ENCODE measurements around the gene FRMD4A.
"Not testable (repeated sequence)": the region's sequence is repeated elsewhere in the genome, so short reads cannot be mapped to it uniquely, and the experiment has no call there.

FRMD4A gene

DNA sequence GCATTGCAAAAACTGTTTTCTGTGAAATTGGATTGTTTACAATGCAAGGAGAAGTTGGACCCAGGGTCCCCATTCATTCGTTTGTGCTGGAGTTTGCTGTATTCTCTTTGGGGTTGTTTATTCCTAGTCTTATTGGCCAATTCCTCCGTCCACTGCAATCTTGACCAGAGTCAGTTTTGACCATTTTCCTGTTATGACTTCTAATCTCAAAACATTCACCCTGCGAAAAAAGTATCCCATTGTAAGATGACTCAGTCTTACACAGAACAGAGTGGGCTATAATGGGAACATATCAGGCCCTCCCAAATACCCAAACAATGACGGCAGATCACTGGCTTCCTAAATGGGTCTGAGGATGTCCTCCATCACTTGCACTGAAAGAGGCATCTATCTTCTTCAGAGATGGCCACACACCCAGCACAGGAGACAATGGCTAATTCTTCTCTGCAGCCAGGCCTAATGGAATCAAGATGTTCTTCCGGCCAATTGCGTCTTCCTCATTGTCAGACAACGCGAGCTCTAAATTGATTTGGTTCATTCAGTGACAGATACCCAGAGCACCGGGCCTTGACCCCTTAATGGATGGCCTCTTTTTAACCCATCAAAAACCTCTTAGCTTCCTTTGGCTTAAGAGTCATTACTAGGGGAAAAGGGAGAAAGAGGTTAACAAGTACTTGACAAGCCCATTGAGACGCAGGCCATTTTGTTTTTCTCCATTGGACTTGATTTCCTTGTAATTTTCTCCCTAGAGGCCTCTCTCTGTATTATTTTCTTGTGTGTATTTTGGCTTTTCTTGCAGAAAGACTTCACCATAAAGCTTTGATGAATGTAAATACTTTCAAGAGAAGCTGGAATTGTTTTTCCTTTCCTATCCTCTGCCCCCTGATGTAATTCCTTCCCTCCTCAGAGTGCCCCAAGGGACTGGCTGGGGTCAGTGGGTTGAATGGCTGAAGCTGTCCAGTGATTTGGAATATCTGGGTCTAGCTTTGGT, 614.3 kb downstream of the FRMD4A start:
- DNase-seq (ENCODE audit: low spot score), result no peak

GRCh38 chr10:13715596-13715995, 615.1 kb downstream of the FRMD4A start:
- not testable (repeated sequence) for DNase-seq (ENCODE audit: low spot score)

GRCh38 chr10:13715100-13715499, 615.6 kb downstream of the FRMD4A start:
- DNase-seq (ENCODE audit: low spot score), result no peak

GRCh38 chr10:13712837-13713581, 617.7 kb downstream of the FRMD4A start:
- no peak for DNase-seq (ENCODE audit: low spot score)

DNA sequence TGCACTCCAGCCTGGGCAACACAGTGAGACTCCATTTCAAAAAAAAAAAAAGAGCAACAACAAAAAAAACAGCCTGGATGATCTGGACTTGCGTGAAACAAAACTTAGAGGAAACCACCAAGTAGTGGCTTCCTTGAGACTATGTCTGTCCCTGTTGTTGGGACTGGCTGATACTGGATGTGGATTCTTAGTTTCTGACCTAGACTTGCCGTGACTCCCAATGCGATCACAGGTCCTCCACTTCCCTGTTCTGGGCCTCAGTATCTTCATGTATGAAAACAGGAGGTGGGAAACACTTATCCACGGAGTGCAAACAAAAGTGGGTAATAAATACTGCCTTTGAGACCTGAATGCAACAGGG, 618.3 kb downstream of the FRMD4A start:
- DNase-seq (ENCODE audit: low spot score), result no peak

DNA sequence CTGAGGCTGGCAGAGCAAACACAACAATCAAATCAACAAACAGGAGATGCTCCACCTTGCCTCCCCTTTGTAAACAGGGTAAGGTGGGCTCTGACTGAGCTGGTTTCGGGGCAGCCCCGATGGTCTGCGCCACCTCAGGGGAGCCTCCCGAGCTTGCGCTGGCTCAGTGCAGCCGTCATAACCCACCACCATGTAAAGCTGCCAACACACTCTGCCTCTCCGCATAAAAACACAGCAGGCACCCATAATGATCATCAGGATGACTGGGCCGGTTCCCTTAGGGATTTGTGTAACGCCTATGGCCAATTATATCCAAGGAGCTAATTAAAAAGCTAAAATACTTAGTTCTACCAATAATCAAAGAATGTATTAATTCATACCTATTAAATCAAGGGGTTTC, 619.4 kb downstream of the FRMD4A start:
- DNase-seq (ENCODE audit: low spot score), result no peak

DNA sequence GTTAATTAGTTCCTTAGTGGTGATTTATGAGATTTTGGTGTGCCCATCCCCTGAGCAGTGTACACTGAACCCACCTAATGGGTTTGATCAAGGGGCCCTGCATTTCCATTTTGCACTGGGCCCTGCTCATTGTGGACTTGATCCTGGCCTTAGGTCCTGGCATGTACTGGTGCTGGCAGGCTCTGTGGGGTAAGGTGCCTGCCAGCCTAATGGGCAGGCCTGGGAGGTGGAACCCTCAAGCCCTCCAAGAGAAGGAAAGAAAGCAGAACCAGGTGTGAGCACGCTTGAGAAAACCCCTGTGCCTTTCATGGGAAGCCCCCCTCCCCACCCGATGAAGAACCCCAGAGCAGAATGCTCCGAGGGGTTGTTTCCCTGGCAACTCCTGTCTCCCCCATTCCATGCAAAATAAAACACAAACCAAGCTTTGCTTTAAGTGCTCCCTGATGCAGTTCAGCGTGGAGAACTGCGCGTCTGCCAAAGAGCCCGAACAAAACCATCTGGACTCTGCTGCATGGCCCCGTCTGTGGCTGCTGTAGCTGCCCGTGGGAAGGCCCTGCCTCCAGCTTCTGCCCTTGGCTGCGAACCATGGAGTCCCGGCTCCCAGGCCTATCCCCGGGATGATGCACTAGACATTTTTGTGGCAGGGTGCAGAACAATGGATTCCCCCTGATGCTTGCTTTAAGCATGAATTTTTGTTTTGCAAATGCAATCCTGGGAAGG, 620.6 kb downstream of the FRMD4A start:
- no peak for DNase-seq (ENCODE audit: low spot score)

DNA sequence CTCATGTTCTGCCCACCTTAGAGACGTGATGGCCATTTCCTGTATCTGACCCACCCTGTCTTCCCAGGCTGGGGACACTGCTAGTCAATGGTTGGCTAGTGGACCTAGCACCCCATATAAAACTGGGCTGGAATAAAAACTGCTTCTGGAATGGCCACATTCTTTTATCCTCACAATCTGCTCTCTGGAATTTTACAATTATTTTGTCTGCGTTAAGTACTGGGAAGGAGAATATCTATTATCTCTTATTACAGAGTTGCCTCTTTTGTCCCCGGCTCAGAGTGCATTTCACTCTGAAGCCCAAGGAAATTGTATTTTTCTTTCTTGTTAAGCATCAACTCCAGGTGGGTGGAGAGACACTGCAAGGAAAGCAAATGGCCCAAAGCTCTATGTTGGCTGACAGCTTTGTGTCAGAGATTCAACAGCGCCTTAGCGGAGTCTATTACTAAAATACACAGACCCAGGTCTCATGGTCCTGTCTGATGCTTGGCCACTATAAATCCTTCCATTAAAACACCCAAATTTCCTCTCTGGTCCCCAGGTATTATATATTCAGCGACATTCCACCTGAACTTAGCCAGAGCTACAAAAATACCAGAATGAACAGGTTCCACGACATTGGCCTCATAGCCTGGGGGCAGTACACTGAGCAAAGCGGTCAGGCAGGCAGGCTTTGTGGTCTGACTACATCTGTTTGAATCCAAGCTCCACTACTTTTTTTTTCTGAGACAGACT, 622.3 kb downstream of the FRMD4A start:
- no peak for DNase-seq (ENCODE audit: low spot score)

DNA sequence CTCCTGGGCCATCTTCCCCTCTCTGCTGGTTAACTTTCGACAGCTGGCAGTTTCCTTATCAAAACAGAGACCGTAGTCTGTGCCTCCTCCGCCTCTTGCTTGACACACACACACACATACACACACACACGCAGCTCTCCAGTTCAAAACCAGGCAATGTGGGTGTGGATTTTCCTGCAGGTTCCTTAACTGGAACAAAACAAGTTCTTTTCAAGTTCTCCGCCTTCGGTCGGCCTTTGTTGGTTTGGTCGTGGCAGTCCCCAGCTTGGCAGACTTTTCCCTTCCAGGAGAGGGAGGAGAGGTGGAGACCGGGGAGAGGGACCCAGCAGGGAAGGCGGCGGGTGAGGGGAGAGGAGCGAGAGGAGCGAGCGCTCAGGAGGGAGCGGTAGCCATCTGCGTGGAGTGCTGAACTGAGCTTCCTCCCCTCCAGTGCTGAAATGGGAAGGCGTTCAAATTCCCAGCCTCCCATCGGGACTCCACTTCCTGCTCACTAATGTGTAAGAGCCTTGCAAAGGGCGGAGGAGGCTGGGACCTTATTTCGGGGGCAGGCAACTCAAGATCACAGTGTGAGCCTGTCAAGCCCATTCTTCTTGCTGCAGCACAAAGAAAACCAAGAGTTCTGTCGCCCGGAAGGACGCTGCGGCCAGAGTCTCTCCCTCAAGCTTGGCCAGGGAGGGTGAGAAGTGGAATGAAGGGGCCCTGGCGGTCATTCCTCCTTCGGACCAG, 623.4 kb downstream of the FRMD4A start:
- DNase-seq (ENCODE audit: low spot score), result no peak

GRCh38 chr10:13706604-13707003, 624.1 kb downstream of the FRMD4A start:
- DNase-seq (ENCODE audit: low spot score), result no peak

GRCh38 chr10:13706175-13706574, 624.5 kb downstream of the FRMD4A start:
- DNase-seq (ENCODE audit: low spot score), result no peak

- DNase-seq (ENCODE audit: low spot score), result no peak
Observed at GRCh38 chr10:13705526-13706174, 625.1 kb downstream of the FRMD4A start.

- DNase-seq (ENCODE audit: low spot score), result no peak
Observed at GRCh38 chr10:13704964-13705363, 625.8 kb downstream of the FRMD4A start.

GRCh38 chr10:13703997-13704536, 626.7 kb downstream of the FRMD4A start:
- no peak for DNase-seq (ENCODE audit: low spot score)

- no peak for DNase-seq (ENCODE audit: low spot score)
Observed at GRCh38 chr10:13703101-13703818, 627.5 kb downstream of the FRMD4A start.

DNA sequence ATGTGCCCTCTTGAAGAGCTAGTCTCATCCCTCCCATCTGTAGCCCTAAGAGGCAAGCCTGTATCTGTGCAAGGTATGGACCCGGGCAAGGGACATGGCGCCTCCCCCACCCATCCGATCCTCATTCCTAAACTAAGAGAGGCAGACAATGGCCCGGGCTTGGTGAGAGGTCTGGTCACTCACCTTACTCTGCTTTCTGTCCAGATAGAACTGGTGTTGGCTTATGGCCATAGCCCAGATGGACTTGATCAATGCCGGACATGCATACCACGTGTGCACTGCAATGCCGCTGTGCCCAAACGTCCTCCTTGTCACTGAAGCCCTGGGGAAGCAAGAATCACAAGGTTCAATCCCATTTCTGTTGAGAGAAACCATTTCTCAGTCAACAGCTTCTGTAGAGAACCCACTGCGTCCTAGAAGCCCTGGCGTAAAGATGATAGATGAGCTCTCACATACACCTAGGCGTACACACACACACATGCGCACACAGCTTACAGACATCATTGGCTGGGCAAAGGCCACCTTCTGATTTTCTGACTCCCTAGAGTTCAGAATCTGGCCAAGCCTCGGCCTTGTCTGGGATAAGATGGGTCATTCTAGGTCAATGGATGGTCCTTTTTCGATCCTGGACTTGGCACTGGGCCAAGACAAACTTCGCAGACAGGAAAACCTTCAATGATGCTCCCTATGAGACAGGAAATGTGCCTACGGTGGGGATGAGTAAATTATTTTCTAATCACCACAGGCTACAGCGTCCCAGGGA, 629.4 kb downstream of the FRMD4A start:
- DNase-seq (ENCODE audit: low spot score), result peak; percentile 28

DNA sequence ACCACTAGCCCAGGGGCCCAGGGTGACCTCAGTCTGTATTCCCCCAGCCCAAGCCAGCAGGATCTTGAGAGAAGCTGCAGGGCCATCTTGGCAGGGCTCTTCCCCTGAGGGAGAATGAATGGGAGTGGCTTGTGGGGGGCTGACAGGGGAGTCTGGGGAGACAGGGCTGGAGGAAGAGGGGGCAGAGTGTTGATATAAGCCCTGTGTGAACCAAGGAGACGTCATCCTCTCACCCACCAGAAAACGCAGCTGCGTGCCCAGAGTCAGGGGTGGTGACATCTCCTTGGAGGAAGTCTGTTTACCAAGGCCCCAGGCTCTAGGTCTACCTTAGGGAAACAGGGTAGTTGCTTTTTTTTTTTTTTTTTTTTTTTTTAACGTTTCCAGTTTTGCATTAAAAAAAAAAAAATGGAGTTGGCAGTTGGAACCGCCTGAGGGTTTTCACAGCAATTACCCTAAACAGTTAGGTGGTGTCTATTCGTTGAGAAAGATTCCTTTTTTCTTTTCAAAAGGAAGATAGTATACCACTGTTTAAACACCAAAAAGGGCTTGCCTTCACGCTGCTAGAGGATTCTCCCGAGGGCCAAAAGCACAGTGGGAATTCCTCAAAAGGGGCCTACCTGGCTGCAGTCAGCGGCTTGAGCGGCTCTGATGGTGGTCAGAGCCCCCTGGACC, 630.1 kb downstream of the FRMD4A start:
- DNase-seq (ENCODE audit: low spot score), result no peak

DNA sequence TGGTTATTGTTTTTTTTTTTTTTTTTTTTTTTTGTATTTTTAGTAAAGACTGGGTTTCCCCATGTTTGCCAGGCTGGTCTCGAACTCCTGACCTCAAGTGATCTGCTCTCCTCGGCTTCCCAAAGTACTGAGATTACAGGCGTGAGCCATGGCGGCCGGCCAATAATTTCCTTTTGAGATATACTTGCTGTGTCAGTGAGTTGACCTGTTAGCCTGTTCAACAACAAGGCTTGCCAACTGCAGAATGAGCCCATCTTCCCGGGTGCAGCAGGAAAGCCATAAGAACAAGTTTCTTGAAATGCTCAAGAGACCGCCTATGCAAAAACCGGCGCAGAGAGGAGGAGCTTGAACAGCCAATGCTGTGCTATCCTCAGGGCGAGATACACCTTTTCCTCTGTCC, 631.5 kb downstream of the FRMD4A start:
- no peak for DNase-seq (ENCODE audit: low spot score)

Measured in HuH-7 (cell line).